Measurements from ENCODE around the gene KIAA0040. TPM values are rescaled to one million over a fixed set of nuclear protein-coding genes. Genes with fewer than 3 reads are reported as not detected.

KIAA0040 gene
- total and polyA plus RNA-seq, 10 of the 15 experiments (the other 5 are each of a cell fraction or from before 2014, with no cell fraction given) = 7.6 to 47.7 (median 23.5) TPM

GRCh38 chr1:175210744-175211143 lies 18.2 kb upstream of the KIAA0040 start:
- in situ Hi-C loops (cut with MboI) = no loop called here
- FAIRE-seq = no peak
- no peak for ATAC-seq
- WGBS (ENCODE audit: insufficient coverage, insufficient replicate concordance, low lambda C conversion rate, missing lambda C conversion rate) = 88% methylated on average over 4 of the region's 4 CpGs
- Histone ChIP-seq H3K79me2 (ENCODE audit: control insufficient read depth, insufficient read depth, low read length) (no peaks in the 10 kb centered on the region), H3K27ac (ENCODE audit: control insufficient read depth, insufficient read depth) (no peak overlapping the region), H3K4me2 (ENCODE audit: control insufficient read depth, insufficient read depth) (no peak overlapping the region), H3K9me3 (replicated peaks; ENCODE audit: control insufficient read depth, insufficient read depth, low read length) (no peaks in the 10 kb centered on the region), H2AFZ (ENCODE audit: control insufficient read depth, low read depth, low read length) (no peak overlapping the region), H3K9ac (ENCODE audit: control insufficient read depth, insufficient read depth, low read length) (no peak overlapping the region), H4K20me1 (ENCODE audit: control insufficient read depth, insufficient read depth) (no peaks in the 10 kb centered on the region), H3K36me3 (ENCODE audit: control insufficient read depth in 2 of 2, insufficient read depth in 2 of 2, low read length in 1 of 2) (no peaks in the 10 kb centered on the region), H3K4me3 (no peak overlapping the region), H3K27me3 (replicated peaks in 1 of 2; ENCODE audit: control insufficient read depth in 2 of 2, insufficient read depth in 2 of 2, low read length in 1 of 2) (no peaks in the 10 kb centered on the region), H3K4me1 (ENCODE audit: control insufficient read depth, insufficient read depth, low read length) (peaks cover 19% of the 10 kb centered on the region)
- BruUV-seq (replicated peaks) = no TSS peak
- ChIA-PET SMC1A (ENCODE audit: uncharacterized antibody, unreplicated experiment) (interaction anchor here (0.8 to 4.0 kb wide), 8 partner anchors 10 to 109 kb away, joined by 3 to 51 read pairs (median 8); partner anchors contain the start of gene KIAA0040), CTCF (interaction anchor here (0.9 to 3.8 kb wide), 6 partner anchors 16 to 94 kb away, joined by 3 to 17 read pairs (median 7); no protein-coding TSS in a partner anchor), RAD21 (ENCODE audit: unreplicated experiment) (interaction anchor here (1.9 to 4.0 kb wide), 3 partner anchors 15 to 56 kb away, joined by 14 to 24 read pairs (median 15); no protein-coding TSS in a partner anchor), POLR2A (interaction anchor here (2.0 to 3.5 kb wide), 2 partner anchors 15 to 21 kb away, joined by 7 to 24 read pairs; no protein-coding TSS in a partner anchor)
- TF ChIP-seq USF1 (IDR thresholded peaks at IDR 0.05; ENCODE audit: borderline replicate concordance, extremely low read length, insufficient read depth, low read depth, low read length) = no peak
- no peak for TF ChIP-seq JUND (IDR thresholded peaks at IDR 0.05; ENCODE audit: low read depth, low read length)
- TF ChIP-seq IRF4 (IDR thresholded peaks at IDR 0.05; ENCODE audit: low read depth, low read length) = no peak
- TF ChIP-seq SMAD5 (IDR thresholded peaks at IDR 0.05; ENCODE audit: low read depth) = no peak
- no peak for TF ChIP-seq POLR2A (IDR thresholded peaks at IDR 0.05; ENCODE audit: low read depth, low read length)
- TF ChIP-seq E2F4 (IDR thresholded peaks at IDR 0.05; ENCODE audit: low read depth, low read length) = no peak
- TF ChIP-seq RB1 (IDR thresholded peaks at IDR 0.05; ENCODE audit: borderline replicate concordance) = no peak
- no peak for TF ChIP-seq SMC3 (IDR thresholded peaks at IDR 0.05; ENCODE audit: borderline replicate concordance, low read length)
- no peak for TF ChIP-seq FOS (IDR thresholded peaks at IDR 0.05; ENCODE audit: borderline replicate concordance, extremely low read depth, insufficient read length)
- TF ChIP-seq MYC (IDR thresholded peaks at IDR 0.05; ENCODE audit: insufficient read depth, insufficient read length, insufficient replicate concordance, low read length, severe bottlenecking) = no peak
- no peak for TF ChIP-seq YBX1 (IDR thresholded peaks at IDR 0.05)
- no peak for TF ChIP-seq NR2C1 (IDR thresholded peaks at IDR 0.05)
- no peak for TF ChIP-seq HSF1 (IDR thresholded peaks at IDR 0.05; ENCODE audit: low read depth, low read length)
- TF ChIP-seq ATF3 (IDR thresholded peaks at IDR 0.05; ENCODE audit: borderline replicate concordance, extremely low read depth, low read depth, low read length) = no peak
- TF ChIP-seq KLF5 (IDR thresholded peaks at IDR 0.05; ENCODE audit: partially characterized antibody) = no peak
- TF ChIP-seq BACH1 (IDR thresholded peaks at IDR 0.05; ENCODE audit: borderline replicate concordance) = no peak
- TF ChIP-seq SREBF2 (IDR thresholded peaks at IDR 0.05; ENCODE audit: low read length) = no peak
- TF ChIP-seq RELB (IDR thresholded peaks at IDR 0.05; ENCODE audit: low read depth) = no peak
- TF ChIP-seq USF2 (IDR thresholded peaks at IDR 0.05; ENCODE audit: borderline replicate concordance, low read depth, low read length) = no peak
- intact Hi-C loops (cut with micrococcal nuclease; ENCODE audit: unreplicated experiment) = no loop called here
- DNase-seq (ENCODE audit: low read depth, low spot score) = no peak
